OCI-LY7 (cell line): ENCODE measurements around the gene KDM4B.

Source experiments
- EZH2phosphoT487 ChIP-seq: fragments of 200-600 bp; sonication (generic); IDR thresholded peaks from 2 replicates; pipeline ENCODE4 v1.6.1; 2018; ENCODE audit warnings: low read depth, borderline replicate concordance, mild to moderate bottlenecking, mixed run types, antibody characterized with exemption, low read length, moderate library complexity, mixed read lengths
- TF ChIP-seq, protein P1 (sequence below): fragments of 200-600 bp; sonication (generic); conservative IDR thresholded peaks from 2 replicates; pipeline ENCODE4 v1.5.1; 2014; ENCODE audit warnings: mild to moderate bottlenecking, antibody characterized with exemption, low read length, moderate library complexity, mixed read lengths

DNA sequence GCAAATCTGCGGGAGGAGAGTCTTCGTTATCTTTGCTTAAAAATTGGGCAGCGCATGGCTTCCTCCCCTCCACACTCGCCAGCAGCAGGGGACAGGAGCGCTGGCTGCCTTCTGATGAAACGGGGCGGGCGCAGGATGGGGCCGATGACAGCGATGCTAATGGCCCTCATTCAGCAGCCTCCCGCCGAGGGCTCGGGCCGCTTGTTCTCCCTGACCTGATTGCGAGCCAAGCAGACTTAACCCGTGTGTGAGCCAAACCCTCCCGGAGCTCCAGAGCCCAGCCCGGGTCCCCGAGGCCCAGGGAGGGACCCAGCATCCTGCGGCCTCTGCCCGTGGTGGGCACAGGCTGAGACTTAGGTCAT is 90.3 kb downstream of the KDM4B start:
- TF ChIP-seq, protein P1, sequence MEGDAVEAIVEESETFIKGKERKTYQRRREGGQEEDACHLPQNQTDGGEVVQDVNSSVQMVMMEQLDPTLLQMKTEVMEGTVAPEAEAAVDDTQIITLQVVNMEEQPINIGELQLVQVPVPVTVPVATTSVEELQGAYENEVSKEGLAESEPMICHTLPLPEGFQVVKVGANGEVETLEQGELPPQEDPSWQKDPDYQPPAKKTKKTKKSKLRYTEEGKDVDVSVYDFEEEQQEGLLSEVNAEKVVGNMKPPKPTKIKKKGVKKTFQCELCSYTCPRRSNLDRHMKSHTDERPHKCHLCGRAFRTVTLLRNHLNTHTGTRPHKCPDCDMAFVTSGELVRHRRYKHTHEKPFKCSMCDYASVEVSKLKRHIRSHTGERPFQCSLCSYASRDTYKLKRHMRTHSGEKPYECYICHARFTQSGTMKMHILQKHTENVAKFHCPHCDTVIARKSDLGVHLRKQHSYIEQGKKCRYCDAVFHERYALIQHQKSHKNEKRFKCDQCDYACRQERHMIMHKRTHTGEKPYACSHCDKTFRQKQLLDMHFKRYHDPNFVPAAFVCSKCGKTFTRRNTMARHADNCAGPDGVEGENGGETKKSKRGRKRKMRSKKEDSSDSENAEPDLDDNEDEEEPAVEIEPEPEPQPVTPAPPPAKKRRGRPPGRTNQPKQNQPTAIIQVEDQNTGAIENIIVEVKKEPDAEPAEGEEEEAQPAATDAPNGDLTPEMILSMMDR, result no peak
- TF ChIP-seq EZH2phosphoT487, result no peak
